NCI-H524 (cell line): ENCODE data around the gene CEBPB.

ENCODE experiments used
- DNase-seq, 2 experiments: peaks; one replicate each; lab custom pipeline; 2025; lab: John Stamatoyannopoulos, UW

The CEBPB gene

GRCh38 chr20:50213531-50214106 lies 23.0 kb downstream of the CEBPB start:
- no peak for DNase-seq

- no peak for DNase-seq
These were observed 23.8 kb downstream of the CEBPB start for GRCh38 chr20:50214226-50215024.

- no peak for DNase-seq
These were observed 24.6 kb downstream of the CEBPB start for GRCh38 chr20:50215101-50215690.

- DNase-seq, result no peak
These were observed 25.3 kb downstream of the CEBPB start for GRCh38 chr20:50215926-50216325.

- DNase-seq, result peak; percentile 34 to 64
These were observed 26.0 kb downstream of the CEBPB start for GRCh38 chr20:50216543-50217206.

- DNase-seq, result no peak
These were observed 26.7 kb downstream of the CEBPB start for GRCh38 chr20:50217207-50217949.

- no peak for DNase-seq
These were observed 28.4 kb downstream of the CEBPB start for GRCh38 chr20:50218987-50219435.

GRCh38 chr20:50219600-50219999 lies 29.0 kb downstream of the CEBPB start:
- DNase-seq, result no peak

GRCh38 chr20:50220093-50220893 lies 29.7 kb downstream of the CEBPB start:
- DNase-seq, result no peak

- no peak for DNase-seq
These were observed 30.3 kb downstream of the CEBPB start for GRCh38 chr20:50220894-50221365.

GRCh38 chr20:50221501-50222308 lies 31.1 kb downstream of the CEBPB start:
- no peak for DNase-seq

- no peak for DNase-seq
These were observed 31.8 kb downstream of the CEBPB start for GRCh38 chr20:50222309-50223038.

- DNase-seq, result no peak
These were observed 32.7 kb downstream of the CEBPB start for GRCh38 chr20:50223039-50224005.

- DNase-seq, result no peak
These were observed 33.4 kb downstream of the CEBPB start for GRCh38 chr20:50224052-50224451.

GRCh38 chr20:50224531-50225255 lies 34.1 kb downstream of the CEBPB start:
- no peak for DNase-seq

- no peak for DNase-seq
These were observed 35.7 kb downstream of the CEBPB start for GRCh38 chr20:50226093-50226974.
